Measurements from ENCODE around the gene PIK3R6.

- no peak for TF ChIP-seq CTCF (conservative IDR thresholded peaks at IDR 0.05; ENCODE audit: low read depth, low read length)
- no peak for TF ChIP-seq SMC3 (IDR thresholded peaks at IDR 0.05; ENCODE audit: low read depth, low read length)
- TF ChIP-seq POLR2A (IDR thresholded peaks at IDR 0.05; ENCODE audit: low read depth, low read length), result no peak
- TF ChIP-seq USF2 (IDR thresholded peaks at IDR 0.05; ENCODE audit: low read depth, low read length), result no peak
- TF ChIP-seq RAD21 (IDR thresholded peaks at IDR 0.05; ENCODE audit: low read length), result no peak
- no peak for TF ChIP-seq BHLHE40 (IDR thresholded peaks at IDR 0.05; ENCODE audit: low read depth, low read length)
Observed at GRCh38 chr17:8753136-8753975, 114.1 kb downstream of the PIK3R6 start.
